ENCODE data around the gene CEACAM18.
A peak's percentile ranks its signal among the peaks of the same experiment; 100 is the strongest.

CEACAM18 gene

GRCh38 chr19:51530616-51531015 lies 52.3 kb downstream of the CEACAM18 start:
- in situ Hi-C loops (cut with MboI; ENCODE audit: low sequenced_read_pairs, unreplicated experiment), result no loop called here
- TF ChIP-seq CTCF (IDR thresholded peaks at IDR 0.05; ENCODE audit: borderline replicate concordance, control extremely low read depth, extremely low read depth, insufficient read depth, missing control alignments), result no peak
- no peak for DNase-seq (ENCODE audit: low spot score)

- no peak for TF ChIP-seq CTCF (IDR thresholded peaks at IDR 0.05; ENCODE audit: borderline replicate concordance, control extremely low read depth, extremely low read depth, insufficient read depth, missing control alignments)
- peak; percentile 79 for DNase-seq (ENCODE audit: low spot score)
Measured at GRCh38 chr19:51531349-51532315, 53.3 kb downstream of the CEACAM18 start, which contains the start of gene SIGLEC6. SIGLEC6 (minus strand) TSS chr19:51531670; CDS start chr19:51531648, 22 bp downstream.

GRCh38 chr19:51535535-51535934 lies 57.2 kb downstream of the CEACAM18 start:
- in situ Hi-C loops (cut with MboI; ENCODE audit: low sequenced_read_pairs, unreplicated experiment), result no loop called here

More at GRCh38 chr19:51531349-51532315, 53.3 kb downstream of the CEACAM18 start, which contains the start of gene SIGLEC6:
- in situ Hi-C loops (cut with MboI; ENCODE audit: low sequenced_read_pairs, unreplicated experiment), result no loop called here

GRCh38 chr19:51539821-51540366 lies 61.6 kb downstream of the CEACAM18 start:
- TF ChIP-seq CTCF (IDR thresholded peaks at IDR 0.05; ENCODE audit: borderline replicate concordance, control extremely low read depth, extremely low read depth, insufficient read depth, missing control alignments), result no peak
- DNase-seq (ENCODE audit: low spot score), result no peak
- in situ Hi-C loops (cut with MboI; ENCODE audit: low sequenced_read_pairs, unreplicated experiment), result no loop called here

More at GRCh38 chr19:51535535-51535934, 57.2 kb downstream of the CEACAM18 start:
- TF ChIP-seq CTCF (IDR thresholded peaks at IDR 0.05; ENCODE audit: borderline replicate concordance, control extremely low read depth, extremely low read depth, insufficient read depth, missing control alignments), result no peak
- DNase-seq (ENCODE audit: low spot score), result no peak
